Nephron progenitor cell (in vitro differentiated cells): ENCODE data around the gene TIMP1.

Source experiments
- DNase-seq: peaks from one replicate; pipeline ENCODE4 v3.0.0; 2021
- H3K27ac Mint-ChIP-seq: 2 replicates; pipeline ENCODE4 v1.8.0; 2021; ENCODE audit warnings: mild to moderate bottlenecking, moderate library complexity, mixed read lengths
- H3K27me3 Mint-ChIP-seq: 2 replicates; pipeline ENCODE4 v1.8.0; 2021; ENCODE audit warnings: mild to moderate bottlenecking, low read depth, mixed read lengths; ENCODE audit not compliant: poor library complexity
- H3K36me3 Mint-ChIP-seq: 2 replicates; pipeline ENCODE4 v1.8.0; 2021; ENCODE audit warnings: low read depth, mixed read lengths
- H3K4me1 Mint-ChIP-seq: 2 replicates; pipeline ENCODE4 v1.8.0; 2021; ENCODE audit warnings: mixed read lengths
- H3K4me3 Mint-ChIP-seq: 2 replicates; pipeline ENCODE4 v1.8.0; 2021; ENCODE audit warnings: mild to moderate bottlenecking, moderate library complexity, mixed read lengths
- H3K9me3 Mint-ChIP-seq: 2 replicates; pipeline ENCODE4 v1.8.0; 2021; ENCODE audit warnings: mild to moderate bottlenecking, moderate library complexity, mixed read lengths
- CTCF ChIP-seq: fragments of 200-600 bp; sonication (generic); IDR thresholded peaks from 2 replicates; pipeline ENCODE4 v1.5.0; 2021; ENCODE audit warnings: antibody characterized with exemption

Gene TIMP1

DNA sequence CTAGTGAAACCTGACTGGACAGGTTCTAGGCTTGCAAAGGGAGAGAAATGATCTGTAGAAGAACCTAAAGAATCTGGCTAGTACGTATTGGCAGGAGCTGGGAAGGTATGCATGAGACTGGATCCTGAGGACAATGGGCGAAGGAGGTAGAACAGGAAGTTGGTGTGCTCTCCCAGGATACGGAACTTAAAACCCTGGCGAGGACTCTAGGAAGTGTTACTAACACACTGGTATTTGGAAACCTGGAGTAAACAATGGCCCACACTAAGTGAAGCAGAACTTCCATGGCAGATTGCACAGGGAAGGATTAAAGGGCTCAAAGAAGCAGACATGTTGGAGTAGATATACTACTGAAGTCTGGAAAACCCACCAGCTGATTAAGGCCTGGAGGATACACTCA lies 28.3 kb downstream of the TIMP1 start:
- no peak for TF ChIP-seq CTCF
- no peak overlapping the region for H3K4me3 Mint-ChIP-seq
- peaks cover 11% of the 10 kb centered on the region for H3K4me1 Mint-ChIP-seq
- no peak overlapping the region for H3K27ac Mint-ChIP-seq
- H3K27me3 Mint-ChIP-seq: peaks cover 7% of the 10 kb centered on the region
- H3K36me3 Mint-ChIP-seq: no peaks in the 10 kb centered on the region
- H3K9me3 Mint-ChIP-seq: peaks cover 60% of the 10 kb centered on the region
- no peak for DNase-seq

DNA sequence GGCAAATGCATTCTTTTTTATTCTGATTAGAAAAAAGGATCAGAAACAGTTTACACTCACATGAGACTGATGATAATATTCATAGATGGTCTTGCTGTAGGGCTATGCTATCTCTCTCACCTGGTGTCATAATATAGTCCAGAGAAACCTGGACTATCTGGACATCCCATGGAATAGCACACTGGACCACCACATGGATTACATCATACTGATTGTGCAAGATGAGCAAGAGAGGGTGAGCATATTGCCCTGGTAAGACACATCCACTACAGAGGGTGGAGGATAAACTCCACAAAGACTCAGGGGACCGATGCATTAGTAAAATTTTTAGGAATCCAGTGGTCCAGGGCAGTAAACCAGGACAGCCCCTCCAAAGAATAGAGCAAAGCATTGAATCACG lies 29.3 kb downstream of the TIMP1 start:
- TF ChIP-seq CTCF: no peak
- no peak overlapping the region for H3K4me3 Mint-ChIP-seq
- no peaks in the 10 kb centered on the region for H3K36me3 Mint-ChIP-seq
- peaks cover 11% of the 10 kb centered on the region for H3K4me1 Mint-ChIP-seq
- H3K27ac Mint-ChIP-seq: no peak overlapping the region
- H3K9me3 Mint-ChIP-seq: peaks cover 64% of the 10 kb centered on the region
- no peak for DNase-seq
- H3K27me3 Mint-ChIP-seq: peaks cover 12% of the 10 kb centered on the region

GRCh38 chrX:47611926-47612325 lies 29.7 kb downstream of the TIMP1 start:
- H3K36me3 Mint-ChIP-seq: no peaks in the 10 kb centered on the region
- no peak for TF ChIP-seq CTCF
- H3K27me3 Mint-ChIP-seq: peaks cover 12% of the 10 kb centered on the region
- DNase-seq: no peak
- H3K4me3 Mint-ChIP-seq: no peak overlapping the region
- H3K27ac Mint-ChIP-seq: no peak overlapping the region
- peaks cover 65% of the 10 kb centered on the region for H3K9me3 Mint-ChIP-seq
- peaks cover 11% of the 10 kb centered on the region for H3K4me1 Mint-ChIP-seq

- H3K4me1 Mint-ChIP-seq: peaks cover 11% of the 10 kb centered on the region
- no peaks in the 10 kb centered on the region for H3K36me3 Mint-ChIP-seq
- peaks cover 12% of the 10 kb centered on the region for H3K27me3 Mint-ChIP-seq
- no peak for TF ChIP-seq CTCF
- H3K27ac Mint-ChIP-seq: no peak overlapping the region
- DNase-seq: no peak
- peaks cover 64% of the 10 kb centered on the region for H3K9me3 Mint-ChIP-seq
- H3K4me3 Mint-ChIP-seq: no peak overlapping the region
Measured at GRCh38 chrX:47612418-47612817, 30.2 kb downstream of the TIMP1 start.

- Mint-ChIP-seq H3K27ac (no peak overlapping the region), H3K36me3 (no peaks in the 10 kb centered on the region), H3K4me3 (no peak overlapping the region), H3K9me3 (peaks cover 64% of the 10 kb centered on the region), H3K27me3 (peaks cover 17% of the 10 kb centered on the region), H3K4me1 (peaks cover 10% of the 10 kb centered on the region)
- DNase-seq: no peak
- TF ChIP-seq CTCF: no peak
Measured at GRCh38 chrX:47613082-47613481, 30.8 kb downstream of the TIMP1 start.

DNA sequence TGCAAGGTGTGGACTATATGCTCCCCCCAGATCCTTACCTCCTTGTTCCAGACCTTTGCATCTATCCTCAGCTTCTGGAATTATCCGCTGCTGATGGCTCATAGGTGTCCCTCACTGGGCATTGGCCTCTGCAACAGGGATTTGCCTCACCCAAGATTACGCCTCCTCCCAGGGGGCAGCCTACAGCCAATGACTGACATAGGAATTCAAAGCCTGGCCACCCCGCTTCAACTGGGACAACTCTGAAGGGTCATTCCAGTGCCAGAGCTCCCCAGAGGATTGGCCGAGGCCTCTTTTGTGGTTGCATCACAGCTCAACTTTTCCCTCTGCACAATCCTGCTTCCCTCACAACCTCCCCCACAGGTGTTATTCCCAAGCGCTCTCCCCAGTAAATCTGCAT lies 32.4 kb downstream of the TIMP1 start:
- Mint-ChIP-seq H3K27me3 (peaks cover 27% of the 10 kb centered on the region), H3K27ac (no peak overlapping the region), H3K36me3 (no peaks in the 10 kb centered on the region), H3K9me3 (peaks cover 60% of the 10 kb centered on the region), H3K4me3 (no peak overlapping the region), H3K4me1 (no peaks in the 10 kb centered on the region)
- TF ChIP-seq CTCF: no peak
- no peak for DNase-seq
